ENCODE data around the gene LZTS3. TPM values are rescaled to one million over a fixed set of nuclear protein-coding genes. Genes with fewer than 3 reads are reported as not detected.

The LZTS3 gene
- total and polyA plus RNA-seq, 2 of the 13 experiments (the other 11 are each of a cell fraction or from before 2014, with no cell fraction given): 10.1 to 31.3 TPM

DNA sequence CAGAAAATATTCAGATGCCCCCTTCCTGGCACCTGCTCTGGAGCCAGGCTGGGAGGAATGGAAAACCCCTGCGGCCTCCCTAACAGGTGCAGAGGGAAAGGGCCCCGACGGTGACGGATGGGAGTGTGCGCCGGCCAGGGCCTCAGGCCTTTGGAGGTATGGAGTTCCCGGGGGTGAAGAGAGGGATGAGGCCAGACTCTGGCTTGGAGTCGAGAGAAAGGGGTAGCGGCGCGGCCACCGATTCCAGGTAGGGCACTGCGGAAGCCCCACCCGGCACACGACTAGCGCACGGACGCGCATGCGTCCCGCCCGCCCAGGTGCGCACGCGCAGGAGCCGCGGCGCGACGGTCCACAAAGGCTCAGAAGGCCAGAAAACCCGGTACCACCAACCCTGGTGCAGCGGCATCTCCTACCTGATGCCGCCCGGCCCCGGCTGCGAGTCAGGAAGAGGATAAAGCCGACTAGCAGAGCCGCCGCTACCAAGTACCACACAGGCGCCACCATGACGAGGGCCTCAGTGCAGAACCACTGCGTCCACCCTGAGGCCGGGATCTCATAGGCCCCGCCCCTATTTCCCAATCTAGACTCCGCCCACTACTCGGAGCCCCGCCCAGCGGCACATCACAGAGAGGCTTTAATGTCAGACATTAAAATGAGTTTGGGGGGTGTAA lies 30.9 kb upstream of the LZTS3 start, which contains the start of gene DDRGK1 (continued):
- TF ChIP-seq GATA4 (IDR thresholded peaks at IDR 0.05; ENCODE audit: borderline replicate concordance, low read depth) (peak; percentile 55; the same call in 1 of the 2 replicates), ZNF564 (CRISPR knock-in tag; IDR thresholded peaks at IDR 0.05) (peak; percentile 84), ZFP36 (IDR thresholded peaks at IDR 0.05; ENCODE audit: borderline replicate concordance, low read depth, low read length, partially characterized antibody) (no peak), DPF2 (CRISPR knock-in tag; IDR thresholded peaks at IDR 0.05; ENCODE audit: borderline replicate concordance, low read depth) (no peak), ZNF275 (CRISPR knock-in tag; IDR thresholded peaks at IDR 0.05; ENCODE audit: borderline replicate concordance) (peak; percentile 93; the same call in 1 of the 2 replicates), NFE2 (CRISPR knock-in tag; IDR thresholded peaks at IDR 0.05) (no peak), ZSCAN21 (CRISPR knock-in tag; IDR thresholded peaks at IDR 0.05; ENCODE audit: borderline replicate concordance) (peak; percentile 36; the same call in 1 of the 2 replicates), SIX4 (CRISPR knock-in tag; IDR thresholded peaks at IDR 0.05) (0 out of 2 replicates have a peak, but pooled peaks have one; percentile 21), CBX5 (CRISPR knock-in tag; IDR thresholded peaks at IDR 0.05; ENCODE audit: borderline replicate concordance) (no peak; the same call in 1 of the 2 replicates), DR1 (CRISPR knock-in tag; IDR thresholded peaks at IDR 0.05) (peak; percentile 78), NR2F2 (IDR thresholded peaks at IDR 0.05; ENCODE audit: borderline replicate concordance, low read depth) (peak; percentile 69; the same call in 1 of the 2 replicates), JDP2 (CRISPR knock-in tag; IDR thresholded peaks at IDR 0.05; ENCODE audit: borderline replicate concordance) (no peak), ZNF318 (CRISPR knock-in tag; IDR thresholded peaks at IDR 0.05) (peak; percentile 87; the same call in 1 of the 2 replicates)
- TF ChIP-seq, protein P1, sequence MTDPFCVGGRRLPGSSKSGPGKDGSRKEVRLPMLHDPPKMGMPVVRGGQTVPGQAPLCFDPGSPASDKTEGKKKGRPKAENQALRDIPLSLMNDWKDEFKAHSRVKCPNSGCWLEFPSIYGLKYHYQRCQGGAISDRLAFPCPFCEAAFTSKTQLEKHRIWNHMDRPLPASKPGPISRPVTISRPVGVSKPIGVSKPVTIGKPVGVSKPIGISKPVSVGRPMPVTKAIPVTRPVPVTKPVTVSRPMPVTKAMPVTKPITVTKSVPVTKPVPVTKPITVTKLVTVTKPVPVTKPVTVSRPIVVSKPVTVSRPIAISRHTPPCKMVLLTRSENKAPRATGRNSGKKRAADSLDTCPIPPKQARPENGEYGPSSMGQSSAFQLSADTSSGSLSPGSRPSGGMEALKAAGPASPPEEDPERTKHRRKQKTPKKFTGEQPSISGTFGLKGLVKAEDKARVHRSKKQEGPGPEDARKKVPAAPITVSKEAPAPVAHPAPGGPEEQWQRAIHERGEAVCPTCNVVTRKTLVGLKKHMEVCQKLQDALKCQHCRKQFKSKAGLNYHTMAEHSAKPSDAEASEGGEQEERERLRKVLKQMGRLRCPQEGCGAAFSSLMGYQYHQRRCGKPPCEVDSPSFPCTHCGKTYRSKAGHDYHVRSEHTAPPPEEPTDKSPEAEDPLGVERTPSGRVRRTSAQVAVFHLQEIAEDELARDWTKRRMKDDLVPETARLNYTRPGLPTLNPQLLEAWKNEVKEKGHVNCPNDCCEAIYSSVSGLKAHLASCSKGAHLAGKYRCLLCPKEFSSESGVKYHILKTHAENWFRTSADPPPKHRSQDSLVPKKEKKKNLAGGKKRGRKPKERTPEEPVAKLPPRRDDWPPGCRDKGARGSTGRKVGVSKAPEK (CRISPR knock-in tag; IDR thresholded peaks at IDR 0.05; ENCODE audit: borderline replicate concordance): no peak
